PC-9 (cell line): ENCODE data around the gene CPNE9. TPM values are rescaled to one million over a fixed set of nuclear protein-coding genes. Genes with fewer than 3 reads are reported as not detected.
"Not testable (repeated sequence)": the region's sequence is repeated elsewhere in the genome, so short reads cannot be mapped to it uniquely, and the experiment has no call there.

ENCODE experiments used
- BruUV-seq: library from RNA; stranded (reverse); fragments of 400-500 nt; replicated peaks from 2 replicates; lab custom pipeline; 2021; lab: Mats Ljungman, UMichigan
- CTCF ChIA-PET: fragments of 300-600 bp; sonication (Branson Sonifier 250); formaldehyde crosslinking; loops from one replicate; lab custom pipeline; 2022; ENCODE audit warnings: antibody characterized with exemption; lab: Charles Lee
- POLR2A ChIA-PET: fragments of 300-600 bp; sonication (Branson Sonifier 250); formaldehyde crosslinking; loops from one replicate; lab custom pipeline; 2022; ENCODE audit warnings: antibody characterized with exemption; ENCODE audit not compliant: unreplicated experiment; lab: Charles Lee
- DNase-seq, 2 experiments: peaks; one replicate each; pipeline versions ENCODE4 v3.0.0 to v3.0.0-alpha.2; 2015 to 2022; ENCODE audit warnings: mixed read lengths in 1 of 2
- H2AFZ ChIP-seq: fragments of 200-600 bp; sonication (generic); 2 replicates; pipeline ENCODE4 v1.8.1; 2017; ENCODE audit warnings: antibody characterized with exemption
- H3F3A ChIP-seq: fragments of 200-600 bp; sonication (generic); 2 replicates; pipeline ENCODE4 v1.8.1; 2017; ENCODE audit warnings: antibody characterized with exemption, mild to moderate bottlenecking, low read depth; ENCODE audit not compliant: insufficient read depth
- H3K27ac ChIP-seq: fragments of 200-600 bp; sonication (generic); 2 replicates; pipeline ENCODE4 v1.6.1; 2016; ENCODE audit warnings: mixed run types
- H3K27me3 ChIP-seq: fragments of 200-600 bp; sonication (generic); 2 replicates; pipeline ENCODE4 v1.6.1; 2016; ENCODE audit warnings: low read depth, mixed run types; ENCODE audit not compliant: insufficient read depth
- H3K36me3 ChIP-seq: fragments of 200-600 bp; sonication (generic); 2 replicates; pipeline ENCODE4 v1.6.1; 2016; ENCODE audit warnings: low read depth, mixed run types
- H3K4me1 ChIP-seq: fragments of 200-600 bp; sonication (generic); replicated peaks from 2 replicates; pipeline ENCODE4 v1.6.1; 2016; ENCODE audit warnings: mixed run types; ENCODE audit not compliant: insufficient read depth
- H3K4me2 ChIP-seq: fragments of 200-600 bp; sonication (generic); 2 replicates; pipeline ENCODE4 v1.6.1; 2017; ENCODE audit warnings: mixed run types
- H3K4me3 ChIP-seq: fragments of 200-600 bp; sonication (generic); 2 replicates; pipeline ENCODE4 v1.6.1; 2016; ENCODE audit warnings: mixed run types
- H3K79me2 ChIP-seq: fragments of 200-600 bp; sonication (generic); 2 replicates; pipeline ENCODE4 v1.6.1; 2017; ENCODE audit warnings: low read depth, mixed run types
- H3K9me2 ChIP-seq: fragments of 200-600 bp; sonication (generic); 2 replicates; pipeline ENCODE4 v1.8.1; 2017; ENCODE audit warnings: mild to moderate bottlenecking; ENCODE audit not compliant: insufficient read depth
- H3K9me3 ChIP-seq: fragments of 200-600 bp; sonication (generic); 2 replicates; pipeline ENCODE4 v1.8.1; 2016; ENCODE audit warnings: low read depth; ENCODE audit not compliant: insufficient read depth
- H4K20me1 ChIP-seq: fragments of 200-600 bp; sonication (generic); 2 replicates; pipeline ENCODE4 v1.8.1; 2017; ENCODE audit not compliant: insufficient read depth
- CTCF ChIP-seq: fragments of 200-600 bp; sonication (generic); conservative IDR thresholded peaks from 2 replicates; pipeline ENCODE4 v1.6.1; 2017; ENCODE audit warnings: mixed run types, antibody characterized with exemption, mild to moderate bottlenecking, moderate library complexity
- EZH2 ChIP-seq: fragments of 200-600 bp; sonication (generic); IDR thresholded peaks from 2 replicates; pipeline ENCODE4 v1.8.0; 2017; ENCODE audit warnings: antibody characterized with exemption, low read depth
- intact Hi-C: fragments of 100-400 bp; cut with micrococcal nuclease; formaldehyde crosslinking; loops from one replicate; pipeline ENCODE4 v1.10.0; 2022; ENCODE audit not compliant: unreplicated experiment
- total RNA-seq: library from RNA; stranded (reverse); gene quantifications from 2 replicates; pipeline ENCODE4 v1.2.3, GENCODE V29; 2021

CPNE9 gene
- total RNA-seq, 1 experiment from 2014 or later, result not detected

- no peaks in the 10 kb centered on the region for H3K9me3 ChIP-seq
- no peaks in the 10 kb centered on the region for H3K36me3 ChIP-seq
- H3K9me2 ChIP-seq, result no peaks in the 10 kb centered on the region
- H3K4me1 ChIP-seq, result no peaks in the 10 kb centered on the region
- H3K4me3 ChIP-seq, result peak overlapping the region; percentile 49; the same call in 1 of the 2 replicates
- no peak for DNase-seq
- H3K79me2 ChIP-seq, result no peaks in the 10 kb centered on the region
- ChIA-PET CTCF (no interaction called here), POLR2A (no interaction called here)
- TF ChIP-seq CTCF, result no peak
- no peak overlapping the region for H3K27ac ChIP-seq
- no peak overlapping the region for H2AFZ ChIP-seq
- intact Hi-C loops, result no loop called here
- H3F3A ChIP-seq, result peaks cover 14% of the 10 kb centered on the region; the same call in 1 of the 2 replicates
- peaks cover 7% of the 10 kb centered on the region; the same call in 1 of the 2 replicates for H3K27me3 ChIP-seq
- no peaks in the 10 kb centered on the region for H4K20me1 ChIP-seq
- peak overlapping the region; percentile 71; the same call in 1 of the 2 replicates for H3K4me2 ChIP-seq
- no TSS peak for BruUV-seq
These were observed 65.4 kb downstream of the CPNE9 start for GRCh38 chr3:9769012-9769411.

GRCh38 chr3:9769426-9770275 lies 66.0 kb downstream of the CPNE9 start, which contains the start of gene CAMK1:
CAMK1 (minus strand) TSS chr3:9769947; CDS start chr3:9767749, 2,198 bp downstream.
- DNase-seq, result peak in 1 of 2 experiments; percentile 59
- ChIA-PET POLR2A (interaction anchor here (0.6 kb wide), 1 partner anchor 23 kb away, joined by 13 read pairs; the partner anchor contains the start of gene ARPC4), CTCF (interaction anchor here (0.6 kb wide), 1 partner anchor 8 kb away, joined by 3 read pairs; no protein-coding TSS in a partner anchor)
- no peaks in the 10 kb centered on the region for H3K79me2 ChIP-seq
- peak within 1 kb of the TSS; percentile 49; the same call in 1 of the 2 replicates for H3K4me3 ChIP-seq
- TF ChIP-seq CTCF (no peak), EZH2 (no peak)
- no peaks in the 10 kb centered on the region for H3K9me2 ChIP-seq
- no TSS peak for BruUV-seq
- intact Hi-C loops, result no loop called here
- peaks cover 7% of the 10 kb centered on the region; the same call in 1 of the 2 replicates for H3K27me3 ChIP-seq
- H3F3A ChIP-seq, result peaks cover 14% of the 10 kb centered on the region; the same call in 1 of the 2 replicates
- peak within 1 kb of the TSS; percentile 71 for H3K4me2 ChIP-seq
- H4K20me1 ChIP-seq, result no peaks in the 10 kb centered on the region
- H2AFZ ChIP-seq, result peak within 1 kb of the TSS; percentile 74; the same call in 1 of the 2 replicates
- H3K4me1 ChIP-seq, result no peaks in the 10 kb centered on the region
- no peak within 1 kb of the TSS for H3K27ac ChIP-seq
- no peaks in the 10 kb centered on the region for H3K9me3 ChIP-seq
- no peaks in the 10 kb centered on the region for H3K36me3 ChIP-seq

GRCh38 chr3:9770276-9770812 lies 66.7 kb downstream of the CPNE9 start:
- intact Hi-C loops, result no loop called here
- Histone ChIP-seq H3K9me2 (no peaks in the 10 kb centered on the region), H3K9me3 (no peaks in the 10 kb centered on the region), H3K27me3 (peaks cover 7% of the 10 kb centered on the region; the same call in 1 of the 2 replicates), H2AFZ (peak overlapping the region; percentile 74; the same call in 1 of the 2 replicates), H3K79me2 (no peaks in the 10 kb centered on the region), H3K27ac (no peak overlapping the region), H3K4me1 (no peaks in the 10 kb centered on the region), H3K4me3 (peak overlapping the region; percentile 49; the same call in 1 of the 2 replicates), H3K36me3 (no peaks in the 10 kb centered on the region), H4K20me1 (no peaks in the 10 kb centered on the region; the same call in 1 of the 2 replicates), H3K4me2 (peak overlapping the region; percentile 71), H3F3A (peaks cover 14% of the 10 kb centered on the region; the same call in 1 of the 2 replicates)
- CTCF ChIA-PET, result no interaction called here
- no peak for DNase-seq
- POLR2A ChIA-PET, result interaction anchor here (0.6 kb wide), 1 partner anchor 23 kb away, joined by 13 read pairs; the partner anchor contains the start of gene ARPC4
- TF ChIP-seq CTCF (no peak), EZH2 (no peak)
- no TSS peak for BruUV-seq

GRCh38 chr3:9771007-9771406 lies 67.4 kb downstream of the CPNE9 start:
- H2AFZ ChIP-seq, CTCF ChIA-PET, H3K9me2 ChIP-seq, H3K4me3 ChIP-seq, H3K4me2 ChIP-seq, BruUV-seq, H3K36me3 ChIP-seq, H3K27ac ChIP-seq, H3K79me2 ChIP-seq, H4K20me1 ChIP-seq, H3K9me3 ChIP-seq, H3K27me3 ChIP-seq, DNase-seq, intact Hi-C loops, H3K4me1 ChIP-seq, POLR2A ChIA-PET: not testable (repeated sequence)
- H3F3A ChIP-seq, result peaks cover 14% of the 10 kb centered on the region; the same call in 1 of the 2 replicates
